ENCODE results near the gene LRRC57.
A peak's percentile ranks its signal among the peaks of the same experiment; 100 is the strongest.

Gene LRRC57

DNA sequence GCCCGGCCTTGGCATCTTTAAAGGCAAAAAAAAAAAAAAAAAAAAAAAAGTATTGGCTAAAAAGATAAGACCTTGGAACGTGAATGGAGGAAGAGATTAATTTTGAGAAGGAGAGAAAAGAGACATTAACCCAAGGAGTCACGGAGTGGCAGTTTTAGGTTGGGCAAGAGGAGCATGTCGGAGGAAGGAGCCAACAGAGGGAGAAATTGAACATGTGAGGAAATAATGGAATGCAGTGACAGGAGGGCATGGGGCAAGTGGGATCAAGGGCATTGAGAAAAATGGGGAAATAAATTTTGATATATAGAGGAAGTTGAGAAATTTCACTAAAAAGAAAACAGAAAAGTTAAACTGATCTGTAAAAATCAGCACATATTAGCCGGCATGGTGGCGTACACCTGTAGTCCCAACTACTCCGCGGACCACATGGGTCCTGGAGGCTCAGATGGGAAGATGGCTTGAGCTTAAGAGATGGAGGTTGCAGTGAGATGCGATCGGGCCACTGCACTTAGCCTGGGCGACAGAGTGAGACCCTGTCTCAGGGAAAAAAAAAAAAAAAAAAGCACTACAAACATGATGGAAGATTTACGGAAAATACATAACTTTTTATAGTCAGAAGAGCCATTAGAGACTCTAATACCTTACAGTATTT, 1.3 kb upstream of the LRRC57 start:
- DNase-seq = no peak

DNA sequence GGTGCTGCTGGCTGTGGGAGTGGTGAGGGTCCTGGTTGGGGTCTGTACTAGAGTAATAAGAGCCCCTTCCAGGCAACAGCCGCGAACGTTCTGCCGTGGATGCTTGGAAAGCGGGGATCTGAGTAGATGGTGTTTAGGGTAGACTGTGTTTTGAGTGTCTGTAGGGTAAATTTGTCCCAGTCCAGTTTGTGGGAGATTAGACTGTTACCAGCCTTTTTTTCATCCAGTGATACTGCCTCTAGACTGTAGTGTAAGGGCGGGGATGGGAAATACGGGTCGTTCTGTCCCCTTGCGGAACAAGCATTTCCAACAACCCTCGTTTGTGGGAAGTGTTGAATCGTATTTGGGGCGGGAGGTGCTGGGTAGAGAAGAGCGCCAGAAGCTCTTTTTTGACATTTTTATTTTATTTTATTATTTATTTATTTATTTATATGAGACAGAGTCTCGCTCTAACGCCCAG, 469 bp upstream of the LRRC57 start:
- no peak for DNase-seq

DNA sequence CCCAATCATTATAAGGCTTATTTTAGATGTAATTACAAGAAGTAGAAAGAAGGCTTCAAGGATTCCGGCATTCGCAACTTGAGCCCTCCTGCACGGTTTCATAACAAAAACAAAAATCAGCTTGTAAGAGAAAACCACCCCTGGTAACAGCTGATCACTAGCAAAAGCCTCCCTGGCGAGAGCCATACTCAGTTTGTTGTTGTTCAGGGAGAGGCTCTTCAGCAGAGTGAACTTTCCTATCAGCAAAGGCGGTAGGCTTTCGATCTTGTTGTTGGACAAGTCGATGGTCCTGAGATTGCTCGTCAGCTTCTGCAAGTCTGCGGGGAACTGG, 710 bp downstream of the LRRC57 start:
- DNase-seq = no peak

DNA sequence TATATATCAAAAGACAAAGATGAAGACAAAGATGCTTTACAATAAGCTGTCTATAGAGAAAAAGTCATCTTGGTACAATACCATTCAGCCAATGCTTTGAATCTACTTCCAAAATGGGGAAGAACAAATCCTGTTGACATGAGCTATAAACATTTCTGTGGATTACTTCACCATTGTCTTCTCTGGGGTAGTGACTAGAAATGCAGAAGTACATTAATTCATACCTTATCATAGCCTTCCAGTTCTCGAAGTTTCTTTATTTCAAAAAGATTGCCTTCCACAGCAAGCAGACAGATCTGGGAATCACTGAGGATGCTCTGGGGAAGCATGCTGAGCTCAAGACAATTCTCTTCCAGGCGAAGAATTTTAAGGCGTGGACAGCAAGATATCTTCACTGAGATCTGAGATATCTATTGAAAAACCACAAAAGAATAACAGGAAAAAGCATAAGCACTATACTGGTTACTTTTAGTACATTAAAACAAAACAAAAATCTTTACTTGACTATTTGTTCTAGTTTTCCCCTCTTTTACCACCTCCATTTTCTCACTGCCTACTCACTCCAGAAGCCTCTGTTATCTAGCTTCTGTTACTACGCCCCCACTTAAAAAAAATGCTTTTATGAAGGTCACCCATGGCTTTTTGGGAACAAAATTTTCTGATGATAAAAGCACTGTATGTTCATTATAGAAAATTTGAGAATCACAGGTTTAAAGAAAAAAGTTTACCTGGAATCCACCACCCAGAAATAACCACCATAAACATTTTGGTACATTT, 3.6 kb downstream of the LRRC57 start:
- no peak for DNase-seq

DNA sequence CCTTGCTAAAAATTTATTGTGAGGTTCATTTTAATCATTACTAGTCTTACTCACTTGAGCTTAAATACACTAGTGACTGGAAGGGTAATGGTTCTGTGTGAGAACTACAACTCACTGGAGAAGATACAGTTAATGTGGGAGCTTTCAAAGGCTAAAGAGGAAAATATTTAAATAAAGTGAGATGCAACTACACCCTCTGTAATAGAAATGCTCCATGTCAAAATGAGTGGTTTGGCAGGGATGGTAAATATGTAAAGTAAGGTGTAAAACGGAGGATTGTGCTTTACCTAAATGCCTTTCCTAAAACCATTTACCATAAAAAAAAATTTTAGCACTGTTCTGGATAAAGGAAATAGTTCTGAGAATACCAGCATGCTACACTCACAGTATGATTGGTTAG, 15.3 kb downstream of the LRRC57 start:
- DNase-seq = no peak

DNA sequence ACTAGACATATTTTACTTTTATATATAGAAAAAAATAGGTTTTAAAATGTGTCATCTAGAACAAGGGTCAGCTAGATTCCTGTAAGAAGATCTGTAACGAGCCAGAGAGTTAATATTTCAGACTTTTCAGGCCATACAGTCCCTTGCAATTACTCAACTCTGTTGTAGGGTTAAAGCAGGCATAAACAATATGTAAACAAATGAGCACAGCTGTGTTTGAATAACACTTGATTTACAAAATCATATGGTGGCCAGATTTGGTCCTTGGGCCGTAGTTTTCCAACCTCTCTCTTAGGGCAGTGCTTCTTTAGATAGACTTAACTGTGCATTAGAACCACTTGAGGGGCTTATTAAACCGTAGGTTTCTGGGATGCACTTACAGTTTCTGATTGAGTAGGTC, 19.6 kb downstream of the LRRC57 start:
- no peak for DNase-seq

DNA sequence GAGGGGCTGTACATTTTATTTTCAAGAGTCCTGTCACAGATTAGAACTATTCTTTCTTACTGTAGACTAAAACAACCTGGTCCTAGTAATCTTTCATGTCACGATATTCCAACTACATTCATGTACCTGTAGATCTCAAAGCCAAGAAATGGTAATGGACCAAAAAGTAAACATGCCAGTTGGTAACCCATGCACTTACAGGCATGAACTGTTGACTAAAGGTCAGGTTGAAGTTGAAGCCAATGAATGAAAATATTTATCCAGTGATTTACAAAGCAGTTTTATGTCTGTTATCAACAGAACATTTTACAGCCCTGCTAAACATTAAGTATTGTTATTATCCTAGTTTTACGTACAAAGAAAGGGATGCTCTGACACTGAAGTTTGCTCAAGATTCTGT, 25.3 kb downstream of the LRRC57 start:
- DNase-seq = no peak

DNA sequence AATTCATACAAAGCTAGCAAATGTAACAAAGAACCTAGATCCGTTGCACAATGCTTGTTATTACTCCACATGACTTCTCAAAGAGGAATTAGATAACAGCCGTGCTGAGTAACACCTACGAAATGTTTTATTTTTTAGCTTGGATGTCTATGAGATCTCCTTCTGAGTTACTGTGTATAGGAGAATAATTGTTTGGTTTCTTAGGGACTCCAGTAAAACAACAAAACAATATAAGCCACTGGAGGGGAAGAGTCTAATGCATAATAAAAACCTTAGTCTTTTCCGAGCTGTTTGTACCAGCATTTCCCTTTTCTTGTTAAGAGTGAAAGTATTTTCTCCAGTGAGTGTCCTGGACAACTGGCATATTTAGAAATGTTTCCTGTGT, 37.6 kb downstream of the LRRC57 start:
- DNase-seq = no peak

DNA sequence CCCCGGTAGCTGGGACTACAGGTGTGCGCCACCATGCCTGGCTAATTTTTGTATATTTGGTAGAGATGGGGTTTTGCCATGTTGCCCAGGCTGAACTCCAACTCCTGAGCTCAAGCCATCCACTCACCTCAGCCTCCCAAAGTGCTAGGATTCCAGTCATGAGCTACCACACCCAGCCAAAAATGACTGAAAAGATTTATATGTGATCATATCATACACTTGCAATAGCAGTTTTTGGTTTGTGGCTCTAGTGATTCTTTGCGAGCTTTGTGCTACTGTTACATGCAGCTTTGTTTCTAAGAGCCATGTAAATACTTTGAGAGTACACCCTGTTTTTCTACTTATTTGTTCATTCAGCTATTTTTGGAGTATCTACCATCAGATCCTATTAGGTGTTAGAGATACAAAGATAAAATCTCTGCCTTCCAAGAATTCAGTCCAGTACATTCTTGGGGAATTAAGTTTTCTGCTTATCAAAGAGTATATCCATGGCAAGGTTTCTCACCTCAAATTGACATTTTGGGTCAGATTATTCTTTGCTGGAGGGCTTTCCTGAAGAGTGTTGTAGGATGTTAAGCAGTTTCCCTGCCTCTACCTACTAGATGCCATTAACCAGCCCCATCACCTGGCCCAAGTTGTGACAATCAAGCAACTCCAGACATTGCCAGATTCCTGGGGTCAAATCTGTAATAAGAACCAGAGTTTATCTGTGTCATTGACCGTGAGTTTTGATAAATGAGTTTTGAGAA, 38.2 kb downstream of the LRRC57 start:
- no peak for DNase-seq

DNA sequence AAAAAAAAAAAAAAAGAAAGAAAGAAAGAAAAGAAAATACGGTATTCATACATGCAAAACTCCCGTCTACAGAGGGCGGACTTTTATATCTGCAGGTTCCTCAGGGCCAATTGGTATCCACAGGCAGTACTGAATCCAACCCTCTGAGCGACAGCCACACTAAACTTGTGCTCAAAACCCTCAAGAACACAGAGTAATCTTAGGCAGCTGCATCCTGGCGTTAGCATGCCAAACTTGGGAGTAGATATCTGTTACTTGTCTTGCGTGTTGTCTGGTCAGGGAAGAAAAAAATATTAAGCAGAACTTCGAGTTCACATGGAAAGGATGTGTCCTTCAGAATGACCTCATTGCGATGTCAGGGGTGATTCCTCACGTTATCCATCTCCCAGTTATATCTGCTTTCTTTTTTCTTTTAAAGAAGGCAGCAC, 40.3 kb downstream of the LRRC57 start:
- DNase-seq = no peak

DNA sequence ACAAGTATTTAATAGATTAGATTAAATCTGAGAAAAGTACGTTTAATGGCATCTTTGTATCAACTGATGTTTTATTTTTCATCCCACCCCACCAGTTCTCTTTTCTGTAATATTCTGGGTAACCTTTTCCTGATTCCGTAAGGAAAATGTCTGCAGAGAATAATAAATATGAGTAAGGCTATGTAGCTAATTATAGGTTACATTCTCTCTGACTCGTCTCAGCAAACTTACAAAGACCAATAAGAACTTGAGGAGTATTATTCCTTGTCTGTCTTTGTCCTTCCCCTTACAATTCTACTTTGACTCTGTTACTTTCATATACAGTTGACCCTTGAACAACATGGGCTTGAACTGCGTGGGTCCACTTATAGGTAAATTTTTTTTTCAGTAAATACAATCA, 41.1 kb downstream of the LRRC57 start:
- DNase-seq = no peak

DNA sequence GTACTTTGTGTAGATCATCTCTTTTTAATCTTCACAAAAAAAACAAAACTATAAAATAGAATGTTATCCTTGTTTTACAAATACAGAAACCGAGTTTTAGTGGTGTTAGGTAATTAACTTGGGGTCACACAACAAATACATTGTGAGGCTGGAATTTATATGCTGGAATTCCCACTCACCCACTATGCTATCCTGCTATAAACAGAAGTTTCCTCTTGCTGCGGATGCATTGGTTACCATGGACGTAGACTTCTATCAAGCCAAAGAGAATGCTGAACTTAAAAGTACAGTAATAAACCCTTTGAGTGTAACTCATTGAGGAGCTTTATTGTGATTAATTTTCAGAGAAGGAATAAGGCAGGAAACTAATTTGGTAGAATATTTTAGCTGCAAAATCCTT, 44.0 kb downstream of the LRRC57 start:
- DNase-seq = no peak

DNA sequence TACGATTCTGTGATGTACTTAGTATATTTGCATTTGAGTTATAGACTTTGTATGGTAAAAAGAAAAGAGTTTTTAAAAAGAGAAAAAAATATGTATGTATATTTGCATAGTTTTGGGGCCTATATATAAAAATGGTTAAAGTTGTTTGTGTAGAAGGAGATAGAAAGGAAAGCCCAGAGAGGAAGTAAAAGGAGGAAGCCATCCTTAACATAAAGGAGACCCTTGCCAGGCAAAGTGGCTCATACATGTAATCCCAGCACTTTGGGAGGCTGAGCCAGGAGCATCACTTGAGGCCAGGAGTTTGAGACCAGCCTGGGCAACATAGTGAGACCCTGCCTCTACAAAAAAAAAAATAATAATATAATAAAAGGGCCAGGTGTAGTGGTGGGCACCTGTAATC, 44.8 kb downstream of the LRRC57 start:
- no peak for DNase-seq

DNA sequence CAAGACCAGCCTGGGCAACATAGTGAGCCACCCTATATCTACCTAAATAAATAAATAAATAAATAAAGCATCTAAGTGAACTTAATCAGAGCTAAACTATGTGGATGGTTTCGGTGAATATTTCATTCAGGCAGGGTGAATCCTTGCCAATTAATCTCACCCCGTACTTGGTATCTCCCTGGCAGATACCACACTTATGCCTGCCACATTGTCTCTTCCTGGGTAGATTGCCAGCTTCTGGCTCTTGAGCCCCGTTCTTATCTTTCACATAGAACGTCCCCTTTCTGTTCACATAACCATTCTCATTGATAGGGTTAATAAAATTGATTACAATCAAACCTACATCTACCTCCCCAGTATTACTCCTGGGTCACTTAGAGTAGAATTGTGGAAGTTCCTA, 46.1 kb downstream of the LRRC57 start:
- DNase-seq = no peak

DNA sequence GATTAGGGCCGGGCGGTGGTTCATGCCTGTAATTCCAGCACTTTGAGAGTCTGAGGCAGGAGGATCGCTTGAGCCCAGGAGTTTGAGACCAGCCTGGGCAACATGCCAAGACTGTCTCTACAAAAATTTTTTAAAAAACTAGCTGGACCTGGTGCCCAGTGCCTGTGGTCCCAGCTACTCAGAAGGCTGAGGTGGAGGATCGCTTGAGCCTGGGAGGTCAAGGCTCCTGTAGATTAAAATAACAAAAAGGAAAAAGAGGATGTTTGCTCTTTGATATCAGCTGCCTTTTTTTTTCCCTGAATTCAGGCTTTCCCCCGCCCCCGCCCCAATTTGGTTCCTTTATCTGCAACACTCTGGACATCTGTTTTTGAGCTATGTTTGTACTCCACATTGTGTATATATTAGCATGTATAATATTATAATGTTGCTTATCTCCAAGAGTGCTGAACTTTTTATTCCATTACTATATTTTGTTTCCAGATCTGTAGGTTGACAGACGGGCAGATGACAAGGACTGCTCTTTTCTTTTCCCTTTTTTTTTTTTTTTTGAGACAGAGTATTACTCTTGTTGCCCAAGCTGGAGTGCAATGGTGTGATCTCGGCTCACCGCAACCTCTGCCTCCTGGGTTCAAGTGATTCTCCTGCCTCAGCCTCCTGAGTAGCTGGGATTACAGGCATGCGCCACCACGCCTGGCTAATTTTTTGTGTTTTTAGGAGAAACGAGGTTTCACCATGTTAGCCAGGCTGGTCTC, 48.6 kb downstream of the LRRC57 start:
- DNase-seq = no peak

DNA sequence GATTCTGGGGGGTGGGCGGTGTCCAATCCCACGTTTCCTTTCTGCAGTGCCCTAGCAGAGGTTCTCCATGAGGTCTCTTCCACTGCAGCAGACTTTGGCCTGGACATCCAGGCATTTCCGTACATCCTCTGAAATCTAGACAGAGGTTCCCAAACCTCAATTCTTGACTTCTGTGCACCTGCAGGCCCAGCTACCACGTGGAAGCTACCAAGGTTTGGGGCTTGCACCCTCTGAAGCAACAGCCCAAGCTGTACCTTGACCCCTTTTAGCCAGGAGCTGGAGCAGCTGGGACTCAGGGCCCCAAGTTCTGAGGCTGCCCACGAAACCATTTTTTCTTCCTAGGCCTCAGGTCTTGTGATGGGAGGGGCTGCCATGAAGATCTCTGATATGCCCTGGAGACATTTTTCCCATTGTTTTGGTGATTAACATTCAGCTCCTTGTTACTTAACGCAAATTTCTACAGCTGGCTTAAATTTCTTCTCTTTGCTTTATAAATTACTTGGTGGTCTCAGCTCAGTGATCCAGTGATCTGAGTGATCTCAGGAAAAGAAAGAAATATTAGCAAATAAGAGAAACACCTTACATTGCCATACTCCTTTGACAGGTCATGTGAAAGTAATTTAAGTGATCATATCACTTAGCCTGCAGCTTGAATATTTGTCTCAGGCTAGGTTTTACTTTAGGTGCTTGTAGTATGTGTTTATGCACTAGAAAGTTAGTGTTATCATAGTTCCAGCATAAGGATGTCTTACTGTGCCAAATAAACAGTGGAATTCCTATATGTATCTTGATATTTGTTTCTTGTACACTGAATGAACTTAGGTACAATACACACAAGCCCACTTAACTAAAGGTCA, 50.2 kb downstream of the LRRC57 start:
- no peak for DNase-seq

DNA sequence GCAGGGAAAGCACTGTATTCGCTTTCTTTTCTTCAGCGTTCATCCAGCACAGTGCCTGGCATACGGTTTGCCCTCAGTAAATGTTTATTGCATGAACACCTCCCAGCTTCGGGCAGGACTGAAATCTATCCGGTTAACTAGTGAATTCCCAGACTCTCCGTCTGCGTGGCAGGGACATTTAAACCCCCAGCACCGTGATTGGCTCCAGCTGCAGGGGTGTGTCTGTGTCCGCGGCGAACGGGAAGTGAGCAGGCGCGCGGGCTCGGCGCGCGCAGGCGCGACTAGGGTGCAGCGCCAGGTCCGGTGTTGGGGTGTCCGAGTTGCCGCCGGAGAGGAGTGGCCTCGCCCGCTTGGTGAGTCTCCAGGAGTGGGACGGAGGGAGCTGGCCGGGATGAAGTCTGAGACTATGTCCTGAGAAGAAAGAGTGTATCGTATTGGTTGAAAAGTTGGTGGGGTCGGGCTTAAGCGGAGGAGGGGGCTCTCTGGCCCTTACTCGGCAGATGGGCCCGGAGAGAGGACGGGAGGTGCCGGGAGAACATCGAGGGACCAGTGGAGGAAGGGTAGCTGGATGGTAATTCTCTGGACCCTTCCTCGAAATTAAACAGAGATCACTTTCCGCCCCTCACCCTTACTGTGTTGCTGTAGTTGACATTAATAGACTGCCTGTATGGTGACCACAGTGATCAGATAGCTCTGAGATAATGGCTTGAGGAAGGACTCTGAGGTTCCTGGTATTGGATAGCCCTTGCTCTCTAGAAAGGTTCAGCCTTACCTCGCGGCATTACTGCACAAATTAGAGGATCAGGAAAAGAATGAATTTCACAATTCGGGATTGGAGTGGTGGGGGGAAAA, 53.0 kb downstream of the LRRC57 start, which contains the start of gene SNAP23:
SNAP23 (plus strand) TSS at position 274 of the 852 bp plus-strand sequence. CDS start 16,213 bp downstream, outside the sequence.
- peak; percentile 74 for DNase-seq

DNA sequence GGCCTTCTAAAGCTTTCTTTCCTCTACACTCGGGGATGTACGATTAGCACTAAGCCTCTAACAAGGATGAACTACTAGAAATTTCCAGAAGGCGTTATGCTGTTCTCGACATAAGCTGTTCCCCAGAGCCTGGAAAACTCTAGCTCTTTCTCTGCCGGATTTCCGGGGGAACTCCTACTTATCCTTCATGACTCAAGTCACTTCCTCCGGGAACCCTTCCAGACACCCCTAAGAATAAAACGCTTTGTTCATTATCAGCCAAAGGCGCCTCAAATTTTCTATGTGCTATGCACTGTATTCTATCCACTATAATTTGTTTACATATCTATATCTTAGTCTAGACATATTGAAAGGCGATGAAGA, 53.6 kb downstream of the LRRC57 start:
- DNase-seq = no peak

DNA sequence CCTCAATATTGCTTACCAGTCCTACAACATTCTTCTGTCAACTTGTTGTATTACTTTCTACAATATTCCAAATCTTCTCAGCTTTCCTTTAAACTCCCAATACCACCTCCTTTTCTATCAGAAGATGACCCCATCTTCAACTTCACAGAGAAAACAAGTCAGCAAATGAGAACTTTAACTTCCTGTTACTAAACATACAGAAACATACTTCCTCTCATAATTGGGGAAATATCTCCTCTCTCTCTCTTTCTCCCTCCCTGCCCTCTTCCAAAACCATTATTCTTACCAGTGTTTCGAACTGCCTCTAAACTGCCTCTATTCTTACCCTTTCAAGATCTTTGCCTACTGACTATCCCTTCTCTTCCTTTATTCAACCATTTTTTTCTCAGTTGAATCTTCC, 54.9 kb downstream of the LRRC57 start:
- no peak for DNase-seq

DNA sequence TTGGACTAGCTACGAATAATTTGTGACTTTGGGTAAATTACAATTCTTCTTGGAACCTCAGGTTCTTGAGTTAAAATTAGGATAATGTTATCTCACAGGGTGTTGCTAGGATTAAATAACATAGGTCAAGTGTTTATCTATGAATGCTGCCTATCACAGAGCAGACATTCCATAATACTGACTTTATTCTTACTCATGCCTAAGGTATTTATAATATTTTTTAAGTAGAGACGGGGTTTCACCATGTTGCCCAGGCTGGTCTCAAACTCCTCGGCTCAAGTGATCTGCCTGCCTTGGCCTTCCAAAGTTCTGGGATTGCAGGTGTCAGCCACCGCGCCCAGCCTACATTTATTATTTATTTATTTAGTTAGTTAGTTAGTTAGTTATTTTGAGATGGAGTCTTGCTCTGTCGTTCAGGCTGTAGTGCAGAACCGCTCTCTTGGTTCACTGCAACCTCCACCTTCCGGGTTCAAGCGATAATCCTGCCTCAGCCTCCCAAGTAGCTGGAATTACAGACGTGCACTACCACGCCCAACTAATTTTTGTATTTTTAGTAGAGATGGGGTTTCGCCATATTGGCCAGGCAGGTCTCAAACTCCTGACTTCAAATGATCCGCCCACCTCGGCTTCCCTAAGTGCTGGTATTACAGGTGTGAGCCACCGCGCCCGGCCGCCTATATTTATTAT, 56.9 kb downstream of the LRRC57 start:
- DNase-seq = no peak

Data from NCI-H526 treated with DMSO at 0.1 percent for 48 hours (cell line).